Measurements from ENCODE around the gene FBN3.

The FBN3 gene

GRCh38 chr19:8148088-8148409, 1.3 kb downstream of the FBN3 start:
- DNase-seq: no peak

- DNase-seq: no peak
These were observed 1.8 kb downstream of the FBN3 start for GRCh38 chr19:8147582-8147978.

- DNase-seq: no peak
These were observed 2.4 kb downstream of the FBN3 start for GRCh38 chr19:8146877-8147581.

GRCh38 chr19:8144273-8144995, 5.0 kb downstream of the FBN3 start:
- DNase-seq: no peak

GRCh38 chr19:8143041-8143440, 6.4 kb downstream of the FBN3 start:
- no peak for DNase-seq

- no peak for DNase-seq
These were observed 6.9 kb downstream of the FBN3 start for GRCh38 chr19:8142513-8142900.

- no peak for DNase-seq
These were observed 7.5 kb downstream of the FBN3 start for GRCh38 chr19:8141726-8142512.

GRCh38 chr19:8138201-8138600, 11.2 kb downstream of the FBN3 start:
- no peak for DNase-seq

- DNase-seq: no peak
These were observed 12.0 kb downstream of the FBN3 start for GRCh38 chr19:8137425-8137824.

GRCh38 chr19:8135946-8136618, 13.3 kb downstream of the FBN3 start:
- DNase-seq: no peak

- DNase-seq: no peak
These were observed 16.4 kb downstream of the FBN3 start for GRCh38 chr19:8132858-8133458.

- DNase-seq: no peak
These were observed 17.9 kb downstream of the FBN3 start for GRCh38 chr19:8131517-8131916.

GRCh38 chr19:8129061-8129618, 20.3 kb downstream of the FBN3 start:
- DNase-seq: no peak

GRCh38 chr19:8128551-8128950, 20.8 kb downstream of the FBN3 start:
- no peak for DNase-seq

GRCh38 chr19:8127311-8127710, 22.1 kb downstream of the FBN3 start:
- no peak for DNase-seq

- DNase-seq: no peak
These were observed 22.9 kb downstream of the FBN3 start for GRCh38 chr19:8126511-8126910.

- no peak for DNase-seq
These were observed 23.4 kb downstream of the FBN3 start for GRCh38 chr19:8126008-8126407.

- no peak for DNase-seq
These were observed 25.7 kb downstream of the FBN3 start for GRCh38 chr19:8123683-8124082.

GRCh38 chr19:8120636-8121480, 28.5 kb downstream of the FBN3 start:
- DNase-seq: peak in 1 of 2 experiments; percentile 23

GRCh38 chr19:8117991-8118390, 31.4 kb downstream of the FBN3 start:
- no peak for DNase-seq

GRCh38 chr19:8116437-8117293, 32.7 kb downstream of the FBN3 start:
- DNase-seq: no peak
